Spinal cord (tissue), 10 donors: Measurements from ENCODE around the gene C6orf58. TPM values are rescaled to one million over a fixed set of nuclear protein-coding genes. Genes with fewer than 3 reads are reported as not detected.

Experiments used
- DNase-seq, 6 donors: peaks; one replicate each; pipeline versions ENCODE4 v3.0.0 to v3.0.0-alpha.2; 2013 to 2015; ENCODE audit warnings: low spot score in 6 of 6, low read depth in 4 of 6
- H3K27ac ChIP-seq: one replicate; pipeline ENCODE4 v1.5.1; 2013; ENCODE audit warnings: low read depth, low read length, control low read depth
- H3K27me3 ChIP-seq: one replicate; pipeline ENCODE4 v1.6.1; 2013; ENCODE audit warnings: low read length; ENCODE audit not compliant: control insufficient read depth, insufficient read depth
- H3K36me3 ChIP-seq: one replicate; pipeline ENCODE4 v1.6.1; 2013; ENCODE audit warnings: low read length; ENCODE audit not compliant: control insufficient read depth, insufficient read depth
- H3K4me1 ChIP-seq: one replicate; pipeline ENCODE4 v1.6.1; 2013; ENCODE audit warnings: low read length; ENCODE audit not compliant: control insufficient read depth, insufficient read depth
- H3K4me3 ChIP-seq: one replicate; pipeline ENCODE4 v1.5.1; 2013; ENCODE audit warnings: low read depth, low read length, control low read depth
- H3K9me3 ChIP-seq: one replicate; pipeline ENCODE4 v1.6.1; 2013; ENCODE audit warnings: low read length; ENCODE audit not compliant: control insufficient read depth, insufficient read depth
- WGBS: methylation state at CpG from one replicate; pipeline ENCODE4 v1.1.5; 2013; ENCODE audit warnings: missing lambda C conversion rate; ENCODE audit not compliant: insufficient coverage; 5-methylcytosine and 5-hydroxymethylcytosine counted together
- polyA plus RNA-seq, 2 donors: library from polyadenylated mRNA; unstranded; fragments of 120-200 nt; gene quantifications; one replicate each; pipeline ENCODE4 v1.2.1, GENCODE V29; 2013; ENCODE audit not compliant: insufficient read length in 2 of 2
- total RNA-seq, 2 donors: library from RNA; depleted of rRNA in 1 of 2; stranded (reverse); fragments of 120-200 nt in 1 of 2; fragments of >200 nt in 1 of 2; gene quantifications; one replicate each; pipeline versions ENCODE4 v1.2.3 to v1.2.4, GENCODE V29; 2013 to 2014
- donor health status: healthy.

The C6orf58 gene
- total and polyA plus RNA-seq, 4 donors = 0.17 to 1.6 (median 1.2) TPM; not detected in 1

DNA sequence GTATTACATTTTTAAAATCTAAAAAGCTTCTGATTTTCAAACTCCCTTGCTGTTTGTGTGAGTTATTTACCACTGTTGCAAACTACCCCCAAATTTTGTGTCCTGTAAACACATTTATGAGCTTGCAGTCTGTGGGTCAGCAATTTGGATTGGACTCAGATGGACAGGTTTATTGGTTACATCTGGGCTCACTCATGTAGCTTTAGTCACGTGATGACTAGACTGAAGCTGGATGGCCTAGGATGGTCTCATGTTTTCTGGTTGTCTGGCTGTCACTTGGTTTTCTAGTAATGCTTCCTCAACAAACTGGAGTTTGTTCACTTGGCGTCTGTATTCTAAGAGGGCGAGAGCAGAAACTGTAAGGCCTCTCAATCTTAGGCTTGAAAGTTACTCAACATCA is 12.2 kb upstream of the C6orf58 start:
- no peak for DNase-seq

DNA sequence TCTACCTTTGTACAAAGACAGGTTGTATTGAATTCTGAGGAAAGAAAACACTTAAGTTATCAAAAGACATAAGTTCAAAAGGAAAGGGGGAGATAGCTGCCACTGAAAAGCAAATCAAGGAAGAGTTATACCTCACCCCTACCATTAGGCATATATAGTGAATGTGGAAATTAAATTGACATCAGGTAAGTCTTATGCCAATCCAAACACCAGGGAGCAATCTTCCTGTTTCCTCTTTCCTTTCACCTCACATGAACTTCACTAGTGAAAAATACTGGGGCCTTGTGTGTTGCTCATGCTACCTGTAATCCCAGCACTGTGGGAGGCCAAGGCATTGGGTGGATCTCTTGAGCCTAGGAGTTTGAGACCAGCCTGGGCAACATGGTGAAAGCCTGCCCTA is 10.9 kb upstream of the C6orf58 start:
- Histone ChIP-seq H3K27me3 (no peaks in the 10 kb centered on the region), H3K27ac (no peak overlapping the region), H3K9me3 (no peaks in the 10 kb centered on the region), H3K4me1 (no peaks in the 10 kb centered on the region), H3K4me3 (no peak overlapping the region), H3K36me3 (no peaks in the 10 kb centered on the region)
- no peak for DNase-seq

More for the DNA sequence above, 12.2 kb upstream of the C6orf58 start:
- H3K36me3 ChIP-seq = no peaks in the 10 kb centered on the region
- no peak overlapping the region for H3K27ac ChIP-seq
- no peak overlapping the region for H3K4me3 ChIP-seq
- H3K4me1 ChIP-seq = no peaks in the 10 kb centered on the region
- WGBS = 57% methylated on average over 1 of the region's 3 CpGs
- H3K9me3 ChIP-seq = no peaks in the 10 kb centered on the region
- H3K27me3 ChIP-seq = no peaks in the 10 kb centered on the region

DNA sequence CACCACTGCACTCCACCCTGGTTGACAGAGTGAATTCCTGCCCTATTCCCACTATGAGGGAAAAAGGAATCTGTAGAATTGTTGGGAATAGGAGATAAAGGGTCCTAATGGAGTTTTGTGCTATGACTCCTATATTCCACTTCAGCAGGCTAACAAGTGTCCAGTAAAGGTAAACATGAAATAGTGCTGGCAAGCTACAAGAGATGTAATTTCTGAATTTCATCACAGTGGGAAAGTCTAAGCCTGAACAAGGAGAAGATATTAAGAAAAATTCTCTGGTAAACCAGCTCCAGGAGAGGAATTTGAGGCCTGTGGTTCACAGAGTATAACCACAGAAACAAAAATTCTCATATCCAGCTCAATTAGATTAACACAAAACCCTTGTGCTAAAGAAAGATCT is 10.3 kb upstream of the C6orf58 start:
- H3K4me3 ChIP-seq = no peak overlapping the region
- no peaks in the 10 kb centered on the region for H3K4me1 ChIP-seq
- no peaks in the 10 kb centered on the region for H3K36me3 ChIP-seq
- H3K9me3 ChIP-seq = no peaks in the 10 kb centered on the region
- DNase-seq = no peak
- no peaks in the 10 kb centered on the region for H3K27me3 ChIP-seq
- no peak overlapping the region for H3K27ac ChIP-seq

DNA sequence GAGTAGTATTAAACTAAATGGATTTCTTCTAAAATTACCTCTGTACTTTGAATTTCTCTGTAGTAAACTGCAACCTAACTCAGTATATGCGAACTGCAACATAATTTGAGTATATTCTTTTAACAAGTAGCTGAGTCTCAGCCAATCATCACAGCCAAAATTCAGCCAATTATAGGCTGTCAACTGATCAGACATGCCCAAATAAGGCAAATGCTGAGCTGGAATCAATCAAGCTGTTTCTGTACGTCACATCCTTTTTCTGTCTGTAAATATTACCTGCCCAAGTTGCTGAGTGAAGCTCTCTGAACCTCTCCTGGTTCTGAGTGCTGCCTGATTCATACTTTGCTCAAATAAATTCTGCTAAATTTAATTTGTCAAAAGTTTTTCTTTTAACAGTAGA is 9.5 kb upstream of the C6orf58 start:
- Histone ChIP-seq H3K27ac (no peak overlapping the region), H3K36me3 (no peaks in the 10 kb centered on the region), H3K4me3 (no peak overlapping the region), H3K27me3 (no peaks in the 10 kb centered on the region), H3K9me3 (no peaks in the 10 kb centered on the region), H3K4me1 (no peaks in the 10 kb centered on the region)
- no CpG with 5 or more reads among the region's 2 CpGs for WGBS
- no peak for DNase-seq

DNA sequence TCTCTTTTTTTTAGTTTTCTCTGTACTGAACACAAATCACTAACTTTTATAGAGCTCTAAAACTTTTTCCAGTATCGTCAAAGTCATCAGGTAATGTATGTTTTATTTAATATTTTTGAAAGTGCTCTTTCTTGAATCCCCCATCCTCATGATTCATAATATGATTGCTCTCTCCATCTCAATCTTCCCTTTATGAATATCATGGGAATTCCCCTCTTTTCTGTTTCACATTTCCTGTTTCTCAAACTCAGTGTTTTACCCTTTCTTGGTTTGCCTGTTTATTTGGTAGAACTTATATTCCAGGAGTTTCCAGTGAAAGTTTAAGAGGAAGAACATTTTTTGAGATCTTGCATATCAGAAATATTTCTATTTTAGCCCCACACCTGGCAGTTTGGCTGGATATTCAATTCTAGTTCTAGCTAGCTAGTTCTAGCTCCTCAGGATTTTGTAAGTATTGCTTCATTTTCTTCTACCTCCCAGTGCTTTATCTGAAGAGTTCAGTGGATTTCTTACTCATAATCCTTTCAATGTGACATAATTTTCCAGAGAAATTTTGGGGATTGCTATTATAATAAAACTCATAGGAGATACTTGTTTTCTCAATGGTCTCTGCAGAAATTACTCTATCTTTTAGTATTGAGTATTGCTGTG is 6.1 kb upstream of the C6orf58 start:
- WGBS = no CpG with 5 or more reads among the region's 1 CpG

DNA sequence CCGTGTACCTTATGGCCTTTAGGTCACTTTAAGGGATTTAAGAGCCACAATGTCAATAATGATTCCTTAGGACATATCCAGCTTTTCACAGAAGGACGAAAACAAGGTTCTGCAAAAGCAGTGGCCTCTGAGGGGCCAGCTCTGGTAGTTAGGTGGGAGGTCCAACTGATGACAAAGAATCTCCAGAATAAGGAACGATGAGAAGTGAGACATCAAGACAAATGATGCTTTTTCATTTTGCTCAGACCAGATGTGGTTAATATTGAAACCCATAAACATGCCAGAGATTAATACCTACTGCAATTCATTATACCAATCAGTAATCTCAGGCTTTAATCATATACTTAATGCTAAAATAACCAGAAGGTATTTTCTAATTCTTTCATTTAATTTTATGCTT is 1.9 kb downstream of the C6orf58 start:
- H3K27me3 ChIP-seq = no peaks in the 10 kb centered on the region
- no peak overlapping the region for H3K27ac ChIP-seq
- H3K4me3 ChIP-seq = no peak overlapping the region
- DNase-seq = no peak
- H3K4me1 ChIP-seq = no peaks in the 10 kb centered on the region
- WGBS = 100% methylated on average over 1 of the region's 3 CpGs
- H3K9me3 ChIP-seq = no peaks in the 10 kb centered on the region
- no peaks in the 10 kb centered on the region for H3K36me3 ChIP-seq

More for the DNA sequence above, 6.1 kb upstream of the C6orf58 start:
- Histone ChIP-seq H3K27me3 (no peaks in the 10 kb centered on the region), H3K9me3 (no peaks in the 10 kb centered on the region), H3K36me3 (no peaks in the 10 kb centered on the region), H3K4me1 (no peaks in the 10 kb centered on the region), H3K4me3 (no peak overlapping the region), H3K27ac (no peak overlapping the region)
- DNase-seq = no peak

DNA sequence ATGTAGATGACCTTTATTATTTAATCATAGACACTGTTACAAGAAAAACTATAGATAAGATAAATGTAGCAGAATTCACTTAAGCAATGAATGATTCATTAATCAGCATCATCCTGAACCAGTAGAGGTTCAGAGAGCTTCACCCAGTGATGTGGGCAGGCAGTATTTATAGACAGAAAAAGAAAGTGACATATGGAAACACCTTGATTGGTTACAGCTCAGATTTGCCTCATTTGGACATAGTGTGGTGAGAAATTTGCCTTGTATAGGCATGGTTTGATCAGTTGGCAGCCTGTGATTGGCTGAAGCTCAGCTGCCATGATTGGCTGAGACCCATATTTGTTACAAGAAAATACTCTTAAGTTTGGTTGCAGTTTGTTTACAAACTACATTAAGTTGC is 4.6 kb downstream of the C6orf58 start:
- Histone ChIP-seq H3K4me1 (no peaks in the 10 kb centered on the region), H3K27me3 (no peaks in the 10 kb centered on the region), H3K27ac (no peak overlapping the region), H3K4me3 (no peak overlapping the region), H3K36me3 (no peaks in the 10 kb centered on the region), H3K9me3 (no peaks in the 10 kb centered on the region)
- DNase-seq = no peak

DNA sequence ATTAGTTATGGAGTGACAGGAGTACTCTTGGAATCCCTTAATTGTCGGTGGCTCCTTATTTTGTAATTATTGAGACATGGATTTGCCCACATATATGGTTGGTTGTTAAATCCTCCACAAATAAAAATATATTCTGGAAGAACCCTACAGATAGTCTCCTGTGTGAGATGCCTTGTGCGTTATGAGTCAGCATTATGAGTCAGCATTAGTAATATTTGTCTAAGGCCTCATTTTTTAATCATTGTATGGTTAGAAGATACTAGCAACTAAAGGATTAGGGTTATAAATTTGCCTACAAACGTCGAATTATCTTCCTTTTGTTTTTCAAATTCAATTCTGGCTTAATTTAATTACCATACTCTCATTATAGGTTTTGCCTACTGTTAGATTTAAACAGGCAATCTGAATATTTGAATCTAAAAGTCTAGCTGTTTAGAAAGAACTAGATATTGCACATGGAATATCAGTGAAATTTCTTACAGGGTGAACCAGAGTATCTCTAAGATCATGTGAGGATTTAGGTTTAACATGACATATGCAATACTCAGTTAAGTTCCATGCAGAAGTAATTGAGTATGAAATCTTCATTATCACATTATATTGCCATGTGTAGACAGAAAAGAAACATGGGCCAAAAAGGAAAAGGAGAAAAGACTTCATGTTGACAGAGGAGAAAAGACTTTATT is 5.9 kb downstream of the C6orf58 start:
- no peak for DNase-seq
- Histone ChIP-seq H3K27me3 (no peaks in the 10 kb centered on the region), H3K36me3 (no peaks in the 10 kb centered on the region), H3K4me1 (no peaks in the 10 kb centered on the region), H3K27ac (no peak overlapping the region), H3K4me3 (no peak overlapping the region), H3K9me3 (no peaks in the 10 kb centered on the region)
- no CpG with 5 or more reads among the region's 4 CpGs for WGBS

DNA sequence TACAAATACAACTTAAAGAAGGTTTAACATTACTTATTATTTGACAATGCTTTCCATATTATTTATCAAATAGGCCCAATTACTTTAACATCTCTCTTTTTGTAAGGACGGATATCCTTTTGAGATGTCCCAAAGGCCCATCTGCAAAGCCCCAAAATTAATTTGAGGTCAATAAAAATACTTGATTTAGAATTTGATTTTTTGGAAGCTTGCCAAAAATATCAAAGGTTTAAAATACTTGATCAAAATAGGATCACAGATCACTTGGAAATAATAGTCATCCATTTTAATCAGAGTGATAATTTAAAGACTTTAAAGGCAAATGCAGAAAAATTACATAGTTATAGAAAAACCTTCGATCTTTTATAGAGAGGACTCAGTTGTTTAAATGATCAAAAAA is 8.1 kb downstream of the C6orf58 start:
- Histone ChIP-seq H3K4me1 (no peaks in the 10 kb centered on the region), H3K36me3 (no peaks in the 10 kb centered on the region), H3K4me3 (no peak overlapping the region), H3K27ac (no peak overlapping the region), H3K27me3 (no peaks in the 10 kb centered on the region), H3K9me3 (no peaks in the 10 kb centered on the region)
- no peak for DNase-seq
- WGBS = no CpG with 5 or more reads among the region's 2 CpGs

DNA sequence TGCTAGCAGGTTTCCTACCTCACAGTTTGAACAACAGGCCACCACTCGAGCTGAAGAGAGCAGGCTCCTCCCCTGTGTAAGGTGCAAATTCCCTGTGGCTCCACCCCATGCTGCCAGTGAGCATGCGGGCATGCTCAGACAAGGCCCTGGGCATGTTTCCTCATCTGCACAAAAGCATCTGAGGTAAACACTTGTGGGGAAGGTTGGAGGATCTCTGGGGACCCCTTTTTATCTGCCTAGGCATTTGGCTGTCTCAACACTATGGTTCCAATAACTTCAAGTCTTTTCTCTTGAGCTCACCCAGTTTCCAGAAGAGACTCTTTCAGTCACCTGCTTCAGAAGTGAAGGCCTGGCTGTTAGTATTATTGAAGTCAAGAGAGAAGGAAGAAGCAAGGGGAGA is 9.4 kb downstream of the C6orf58 start:
- Histone ChIP-seq H3K27me3 (no peaks in the 10 kb centered on the region), H3K27ac (no peak overlapping the region), H3K9me3 (no peaks in the 10 kb centered on the region), H3K4me1 (no peaks in the 10 kb centered on the region), H3K36me3 (no peaks in the 10 kb centered on the region), H3K4me3 (no peak overlapping the region)
- WGBS = 40% methylated on average over 1 of the region's 2 CpGs
- no peak for DNase-seq
